ENCODE results near the gene ISOC1.

DNA sequence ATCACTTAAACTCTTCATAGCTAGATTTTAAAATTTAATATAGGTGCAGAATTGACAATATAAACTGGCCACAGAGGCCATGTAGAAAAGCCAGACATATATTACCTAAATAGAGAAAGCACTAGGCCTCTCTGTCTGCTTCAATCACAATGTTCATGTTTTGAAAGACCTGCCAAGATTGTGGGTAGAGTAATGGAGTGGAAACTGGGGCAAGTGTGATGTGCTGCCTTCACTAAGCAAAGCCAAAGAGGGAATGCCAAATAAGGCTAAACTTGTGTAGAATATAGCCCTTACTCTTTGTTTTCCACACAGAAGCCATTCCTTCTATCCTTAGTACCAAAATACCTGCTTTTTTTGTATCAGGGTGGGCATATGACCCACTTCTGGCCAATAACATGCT is 15.1 kb upstream of the ISOC1 start:
- TF ChIP-seq CTCF (IDR thresholded peaks at IDR 0.05) (no peak), POLR2A (IDR thresholded peaks at IDR 0.05) (no peak)
